GM20000 (cell line): Measurements from ENCODE around the gene WSB1.

Experiments used
- DNase-seq: peaks from one replicate; pipeline ENCODE4 v3.0.0; 2012; ENCODE audit warnings: low spot score
- CTCF ChIP-seq: IDR thresholded peaks from 2 replicates; pipeline ENCODE4 v1.5.1; 2012; ENCODE audit warnings: mild to moderate bottlenecking, control low read depth; ENCODE audit errors: extremely low read depth, missing control alignments

WSB1 gene

GRCh38 chr17:27256225-27257030 is 37.5 kb upstream of the WSB1 start:
- no peak for TF ChIP-seq CTCF
- DNase-seq: no peak

- no peak for DNase-seq
- no peak for TF ChIP-seq CTCF
These were observed 36.9 kb upstream of the WSB1 start for GRCh38 chr17:27257031-27257357.

GRCh38 chr17:27259356-27259755 is 34.6 kb upstream of the WSB1 start:
- no peak for DNase-seq
- TF ChIP-seq CTCF: no peak

GRCh38 chr17:27263386-27263785 is 30.5 kb upstream of the WSB1 start:
- DNase-seq: no peak
- TF ChIP-seq CTCF: no peak

- TF ChIP-seq CTCF: no peak
- no peak for DNase-seq
These were observed 29.7 kb upstream of the WSB1 start for GRCh38 chr17:27264068-27264812.

GRCh38 chr17:27265333-27265732 is 28.6 kb upstream of the WSB1 start:
- no peak for DNase-seq
- no peak for TF ChIP-seq CTCF

- TF ChIP-seq CTCF: no peak
- DNase-seq: no peak
These were observed 27.7 kb upstream of the WSB1 start for GRCh38 chr17:27266228-27266627.
